Measurements from ENCODE around the gene HYAL2.

Gene HYAL2

GRCh38 chr3:50341996-50342650, 19.6 kb upstream of the HYAL2 start:
- no peak for ATAC-seq
- DNase-seq = no peak
- H3K4me3 Mint-ChIP-seq = no peak overlapping the region
- no peak overlapping the region for H3K27ac Mint-ChIP-seq
- H3K9me3 Mint-ChIP-seq = no peaks in the 10 kb centered on the region
- H3K4me1 Mint-ChIP-seq = peaks cover 40% of the 10 kb centered on the region
- no peaks in the 10 kb centered on the region for H3K27me3 Mint-ChIP-seq
- peaks cover 18% of the 10 kb centered on the region for H3K36me3 Mint-ChIP-seq (ENCODE audit: low read depth)

DNA sequence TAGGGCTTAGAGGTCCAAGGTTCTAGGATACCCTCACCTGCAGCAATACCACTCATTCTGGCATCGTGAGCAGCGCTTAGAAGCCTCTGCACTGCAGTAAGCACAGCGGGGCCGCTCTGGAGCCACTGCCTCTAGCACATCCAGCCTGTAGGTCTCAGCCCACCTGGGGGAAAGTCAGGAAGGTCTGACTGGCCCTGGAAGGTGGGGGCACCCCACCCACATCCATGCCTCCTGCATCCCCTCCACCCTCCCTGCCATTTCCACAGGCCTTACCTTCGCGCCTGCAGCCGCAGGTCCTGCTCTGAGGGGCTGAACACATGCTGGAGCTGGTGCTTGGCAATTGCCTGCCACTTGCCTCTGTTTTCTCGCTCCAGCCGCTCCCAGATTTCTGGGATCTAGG, 19.0 kb upstream of the HYAL2 start:
- ATAC-seq = no peak
- peaks cover 40% of the 10 kb centered on the region for H3K4me1 Mint-ChIP-seq
- no peaks in the 10 kb centered on the region for H3K27me3 Mint-ChIP-seq
- no peaks in the 10 kb centered on the region for H3K9me3 Mint-ChIP-seq
- no peak overlapping the region for H3K27ac Mint-ChIP-seq
- peak overlapping the region; percentile 98 for H3K4me3 Mint-ChIP-seq
- DNase-seq = no peak
- H3K36me3 Mint-ChIP-seq (ENCODE audit: low read depth) = peaks cover 20% of the 10 kb centered on the region

DNA sequence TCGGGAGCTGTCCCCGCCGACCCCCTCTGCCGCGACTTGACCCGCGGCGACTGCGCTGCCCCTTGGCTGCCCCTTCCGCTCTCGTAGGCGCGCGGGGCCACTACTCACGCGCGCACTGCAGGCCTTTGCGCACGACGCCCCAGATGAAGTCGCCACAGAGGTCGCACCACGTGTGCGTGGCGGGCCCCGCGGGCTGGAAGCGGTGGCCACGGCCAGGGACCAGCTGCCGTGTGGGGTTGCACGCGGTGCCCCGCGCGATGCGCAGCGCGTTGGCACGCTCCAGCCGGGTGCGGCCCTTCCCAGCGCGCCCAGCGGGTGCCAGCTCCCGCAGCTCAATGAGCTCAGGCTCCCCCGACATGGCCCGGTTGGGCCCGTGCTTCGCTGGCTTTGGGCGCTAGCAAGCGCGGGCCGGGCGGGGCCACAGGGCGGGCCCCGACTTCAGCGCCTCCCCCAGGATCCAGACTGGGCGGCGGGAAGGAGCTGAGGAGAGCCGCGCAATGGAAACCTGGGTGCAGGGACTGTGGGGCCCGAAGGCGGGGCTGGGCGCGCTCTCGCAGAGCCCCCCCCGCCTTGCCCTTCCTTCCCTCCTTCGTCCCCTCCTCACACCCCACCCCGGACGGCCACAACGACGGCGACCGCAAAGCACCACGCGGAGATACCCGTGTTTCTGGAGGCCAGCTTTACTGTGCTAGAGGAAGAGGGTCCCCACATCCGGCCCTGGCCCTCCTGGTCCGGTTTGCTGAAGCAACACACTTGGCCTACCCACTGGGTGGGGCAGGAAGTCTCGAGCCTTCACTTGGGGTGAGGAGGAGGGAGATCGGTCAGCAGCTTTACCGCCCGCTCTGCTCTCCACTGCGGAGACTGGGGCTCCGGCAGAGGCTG, 18.1 kb upstream of the HYAL2 start, which contains the start of gene RASSF1:
Gene RASSF1, minus strand, starts transcription at position 389 of the 882 bp plus-strand sequence. Its CDS starts 31 bp downstream, at position 358.
- DNase-seq (peak; percentile 84), ATAC-seq (peak; percentile 51)

DNA sequence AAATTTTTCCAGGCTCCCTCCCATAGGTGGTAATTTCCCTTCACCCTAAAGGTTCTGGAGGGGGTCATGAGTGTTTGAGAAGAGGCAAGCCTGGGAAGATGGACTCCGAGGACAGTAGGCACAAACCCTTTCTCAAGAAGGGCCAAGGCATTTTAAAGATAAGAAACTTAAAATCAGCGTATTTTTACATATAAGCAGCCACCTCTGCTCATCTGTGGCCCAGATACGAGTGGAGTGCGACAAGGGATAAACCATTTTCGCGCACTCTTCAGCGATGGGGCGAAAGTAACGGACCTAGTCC, 17.6 kb upstream of the HYAL2 start:
- H3K27me3 Mint-ChIP-seq = no peaks in the 10 kb centered on the region
- DNase-seq (no peak), ATAC-seq (no peak)
- H3K4me1 Mint-ChIP-seq = peaks cover 47% of the 10 kb centered on the region
- peak overlapping the region; percentile 98 for H3K27ac Mint-ChIP-seq
- no peaks in the 10 kb centered on the region for H3K9me3 Mint-ChIP-seq
- H3K36me3 Mint-ChIP-seq (ENCODE audit: low read depth) = peaks cover 35% of the 10 kb centered on the region
- H3K4me3 Mint-ChIP-seq = peak overlapping the region; percentile 98

More for the DNA sequence above, 18.1 kb upstream of the HYAL2 start, which contains the start of gene RASSF1:
- H3K36me3 Mint-ChIP-seq (ENCODE audit: low read depth) = peaks cover 29% of the 10 kb centered on the region
- H3K27me3 Mint-ChIP-seq = no peaks in the 10 kb centered on the region
- H3K4me3 Mint-ChIP-seq = peak within 1 kb of the TSS; percentile 98
- H3K4me1 Mint-ChIP-seq = peaks cover 44% of the 10 kb centered on the region
- H3K27ac Mint-ChIP-seq = peak within 1 kb of the TSS; percentile 98
- H3K9me3 Mint-ChIP-seq = no peaks in the 10 kb centered on the region

DNA sequence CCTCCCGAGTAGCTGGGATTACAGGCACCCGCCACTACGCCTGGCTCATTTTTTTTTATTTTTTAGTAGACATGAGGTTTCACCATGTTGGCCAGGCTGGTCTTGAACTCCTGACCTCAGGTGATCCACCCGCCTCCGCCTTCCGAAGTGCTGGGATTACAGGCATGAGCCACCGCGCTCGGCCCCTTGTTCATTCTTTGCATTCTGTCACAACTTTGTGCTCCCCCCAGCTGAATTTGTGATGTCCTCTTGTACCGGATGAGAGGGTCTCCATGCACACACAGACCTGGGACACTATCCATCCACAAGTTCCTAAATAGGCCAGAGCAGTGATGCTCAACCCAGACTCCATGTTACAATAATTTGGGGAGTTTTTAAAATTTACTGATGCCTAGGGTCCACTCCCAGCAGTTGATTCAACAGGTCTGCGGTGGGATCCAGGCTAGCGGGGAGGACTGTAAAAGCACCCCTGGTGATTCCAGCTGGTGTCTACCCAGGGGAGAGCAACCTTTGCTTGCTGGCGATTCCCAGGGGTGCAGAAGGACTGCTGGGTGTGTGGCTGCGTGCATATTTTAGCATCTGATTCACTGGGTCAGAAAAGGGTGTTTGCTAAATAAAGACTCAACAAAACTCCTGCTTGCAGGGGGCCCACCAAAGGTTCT, 17.1 kb upstream of the HYAL2 start:
- Mint-ChIP-seq H3K27me3 (no peaks in the 10 kb centered on the region), H3K4me1 (peaks cover 52% of the 10 kb centered on the region)

GRCh38 chr3:50338965-50339364, 16.4 kb upstream of the HYAL2 start:
- no peak for DNase-seq
- Mint-ChIP-seq H3K27ac (peak overlapping the region; percentile 98), H3K27me3 (no peaks in the 10 kb centered on the region), H3K36me3 (ENCODE audit: low read depth) (peaks cover 44% of the 10 kb centered on the region), H3K4me1 (peaks cover 58% of the 10 kb centered on the region), H3K9me3 (no peaks in the 10 kb centered on the region), H3K4me3 (peak overlapping the region; percentile 98)
- ATAC-seq = no peak

More for the DNA sequence above, 17.1 kb upstream of the HYAL2 start:
- Mint-ChIP-seq H3K9me3 (no peaks in the 10 kb centered on the region), H3K36me3 (ENCODE audit: low read depth) (peaks cover 37% of the 10 kb centered on the region), H3K27ac (peak overlapping the region; percentile 98), H3K4me3 (peak overlapping the region; percentile 98)
- no peak for ATAC-seq
- DNase-seq = no peak

DNA sequence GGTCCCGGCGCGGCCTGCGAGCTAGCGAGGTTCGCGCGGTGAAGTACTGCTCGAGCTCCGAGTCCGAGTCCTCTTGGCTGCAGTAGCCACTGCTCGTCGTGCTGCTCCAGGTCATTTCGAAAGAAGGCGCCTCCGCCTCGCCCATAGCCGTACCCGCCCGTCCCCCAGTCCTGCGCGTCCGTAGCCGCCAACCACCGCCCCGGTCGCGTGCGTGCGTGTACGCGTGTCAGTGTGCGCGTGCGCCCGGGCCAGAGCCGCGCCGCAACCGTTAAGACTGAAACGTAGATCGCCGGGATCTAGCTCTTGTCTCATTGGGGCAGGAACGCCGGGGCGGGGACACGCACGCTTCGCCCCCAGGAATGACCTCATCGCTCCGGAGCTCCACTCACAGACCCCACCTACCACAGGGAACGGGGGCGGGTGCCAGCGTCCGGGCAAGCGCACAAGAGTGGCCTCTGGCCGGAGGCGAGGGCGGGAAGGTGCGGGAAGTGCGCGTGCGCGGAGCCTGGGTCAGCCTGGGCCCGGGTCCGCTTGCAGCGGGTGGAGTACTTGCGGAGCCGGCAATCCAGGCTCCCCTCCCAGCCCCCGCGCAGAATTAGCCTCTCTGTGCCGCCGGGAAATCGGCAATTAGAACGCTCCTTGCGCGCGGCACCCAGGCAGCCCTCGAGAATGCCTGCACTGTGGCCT, 14.8 kb upstream of the HYAL2 start:
- peaks cover 54% of the 10 kb centered on the region for H3K36me3 Mint-ChIP-seq (ENCODE audit: low read depth)
- ATAC-seq (peak; percentile 70), DNase-seq (peak; percentile 98)
- H3K27me3 Mint-ChIP-seq = no peaks in the 10 kb centered on the region
- peak overlapping the region; percentile 98 for H3K4me3 Mint-ChIP-seq
- H3K4me1 Mint-ChIP-seq = peaks cover 64% of the 10 kb centered on the region
- H3K9me3 Mint-ChIP-seq = no peaks in the 10 kb centered on the region
- peak overlapping the region; percentile 98 for H3K27ac Mint-ChIP-seq

DNA sequence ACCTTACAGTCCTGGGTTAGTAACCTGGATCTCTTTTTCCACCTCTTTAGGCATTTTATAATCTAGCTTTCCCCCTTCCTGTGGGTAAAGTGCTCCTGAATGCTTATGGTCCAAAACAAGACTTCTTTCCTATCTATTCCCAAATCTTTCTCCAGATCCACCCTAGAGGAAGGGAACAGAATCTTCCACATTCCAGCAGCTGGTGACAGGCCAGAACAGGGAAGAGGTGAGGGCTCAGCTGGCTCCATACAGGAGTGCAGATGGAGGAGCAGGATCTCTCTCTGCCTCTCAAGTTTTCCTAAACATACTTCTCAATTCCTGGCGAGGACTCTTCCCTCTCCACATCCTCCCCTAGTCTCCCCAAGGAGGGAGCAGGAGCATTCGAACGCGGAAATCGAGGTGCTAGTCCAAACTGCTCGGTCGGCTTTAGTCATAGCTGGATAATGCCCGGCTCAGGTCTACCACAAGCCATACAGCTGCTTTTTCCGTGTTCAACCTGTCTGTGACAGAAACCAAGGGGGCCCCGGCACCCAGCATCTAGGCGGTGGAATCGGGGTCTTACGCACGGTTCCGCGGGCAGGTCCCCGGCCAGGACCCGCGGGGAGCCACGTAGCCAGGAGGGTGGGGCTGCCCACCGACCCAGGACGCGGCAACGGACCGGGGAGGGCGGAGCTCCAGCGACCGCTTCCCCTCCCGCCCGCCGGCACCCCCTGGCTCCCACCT, 14.1 kb upstream of the HYAL2 start:
- ATAC-seq (peak; percentile 21), DNase-seq (no peak)
- Mint-ChIP-seq H3K9me3 (no peaks in the 10 kb centered on the region), H3K4me3 (peak overlapping the region; percentile 98), H3K4me1 (peaks cover 60% of the 10 kb centered on the region), H3K36me3 (ENCODE audit: low read depth) (peaks cover 56% of the 10 kb centered on the region), H3K27me3 (no peaks in the 10 kb centered on the region), H3K27ac (peak overlapping the region; percentile 98)

DNA sequence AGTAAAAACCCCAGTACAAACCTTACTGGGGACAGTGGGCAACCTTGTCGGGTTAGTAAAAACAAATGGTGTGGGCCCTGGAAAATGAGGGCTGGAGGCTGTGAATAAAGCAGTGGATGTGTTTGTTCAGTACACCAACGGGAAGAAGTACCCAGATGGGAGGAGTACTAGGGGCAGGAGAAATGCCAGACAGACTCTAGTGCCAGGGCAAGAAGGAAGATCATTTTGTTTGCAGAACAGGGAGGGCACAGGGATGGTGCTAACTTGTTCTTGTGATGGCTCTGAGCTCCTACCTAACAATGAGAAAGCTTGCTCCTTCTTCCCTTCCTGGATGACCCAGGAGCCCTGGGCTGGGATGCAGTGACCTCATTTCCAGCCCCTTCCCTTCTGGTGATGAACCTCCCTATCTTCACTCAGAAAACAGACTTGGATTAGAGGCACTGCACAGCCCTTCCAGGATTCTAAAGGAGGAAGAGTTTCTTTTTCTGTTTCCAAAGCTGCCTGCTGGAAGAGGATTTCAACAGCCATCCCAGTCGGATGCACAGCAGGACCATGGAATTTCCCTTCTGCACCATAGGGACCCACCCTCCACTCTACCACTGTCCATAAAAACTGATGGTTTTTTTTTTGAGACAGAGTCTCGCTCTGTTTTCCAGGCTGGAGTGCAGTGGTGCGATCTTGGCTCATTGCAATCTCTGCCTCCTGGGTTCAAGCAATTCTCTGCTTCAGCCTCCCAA, 12.0 kb upstream of the HYAL2 start:
- DNase-seq (no peak), ATAC-seq (no peak)
- H3K27me3 Mint-ChIP-seq = no peaks in the 10 kb centered on the region
- H3K27ac Mint-ChIP-seq = peak overlapping the region; percentile 98
- H3K4me3 Mint-ChIP-seq = peak overlapping the region; percentile 60
- H3K4me1 Mint-ChIP-seq = peaks cover 47% of the 10 kb centered on the region
- H3K36me3 Mint-ChIP-seq (ENCODE audit: low read depth) = peaks cover 66% of the 10 kb centered on the region
- H3K9me3 Mint-ChIP-seq = no peaks in the 10 kb centered on the region

- ATAC-seq = no peak
- Mint-ChIP-seq H3K9me3 (no peaks in the 10 kb centered on the region), H3K4me3 (peak overlapping the region; percentile 60), H3K27me3 (no peaks in the 10 kb centered on the region), H3K4me1 (peaks cover 41% of the 10 kb centered on the region), H3K27ac (peak overlapping the region; percentile 98), H3K36me3 (ENCODE audit: low read depth) (peaks cover 61% of the 10 kb centered on the region)
- DNase-seq = no peak
Measured at GRCh38 chr3:50333744-50334328, 11.3 kb upstream of the HYAL2 start.

- H3K27ac Mint-ChIP-seq = no peak overlapping the region
- no peaks in the 10 kb centered on the region for H3K9me3 Mint-ChIP-seq
- H3K4me3 Mint-ChIP-seq = no peak overlapping the region
- peaks cover 46% of the 10 kb centered on the region for H3K4me1 Mint-ChIP-seq
- DNase-seq (no peak), ATAC-seq (no peak)
- no peaks in the 10 kb centered on the region for H3K27me3 Mint-ChIP-seq
- H3K36me3 Mint-ChIP-seq (ENCODE audit: low read depth) = peaks cover 50% of the 10 kb centered on the region
Measured at GRCh38 chr3:50331364-50331907, 8.9 kb upstream of the HYAL2 start.

DNA sequence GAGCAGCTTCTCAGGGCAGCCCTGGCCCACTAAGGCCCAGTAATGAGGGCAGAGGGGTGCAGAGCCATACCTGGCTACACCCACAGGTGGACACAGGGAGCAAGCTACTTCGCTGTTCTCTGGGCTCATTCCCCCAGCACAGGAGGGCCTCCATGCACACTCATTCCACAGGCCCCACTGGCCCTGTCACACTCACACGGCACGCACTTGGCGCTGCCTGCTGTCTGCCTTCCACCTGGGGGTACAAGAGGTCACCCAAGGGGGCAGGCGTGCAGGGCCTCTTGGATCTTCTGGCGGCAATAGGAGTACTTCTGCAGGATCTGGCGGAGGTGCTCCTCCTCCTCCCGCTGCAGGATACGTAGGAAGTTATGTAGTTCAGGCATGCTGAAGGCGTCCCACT, 7.8 kb upstream of the HYAL2 start:
- ATAC-seq = no peak
- H3K4me3 Mint-ChIP-seq = no peak overlapping the region

More for the DNA sequence above, 7.8 kb upstream of the HYAL2 start:
- Mint-ChIP-seq H3K27me3 (no peaks in the 10 kb centered on the region), H3K9me3 (no peaks in the 10 kb centered on the region), H3K27ac (no peak overlapping the region), H3K36me3 (ENCODE audit: low read depth) (peaks cover 38% of the 10 kb centered on the region), H3K4me1 (peaks cover 38% of the 10 kb centered on the region)
- no peak for DNase-seq

Measured in activated naive CD8-positive, alpha-beta T cell treated with anti-CD3 and anti-CD28 coated beads, Interleukin-2, amount 50 U/mL, for 24 hours (primary cell).